Activated T-cell treated with anti-CD3 and anti-CD28 coated beads, Interleukin-2, amount 50 U/mL, for 48 hours (primary cell): ENCODE results near the gene MED17.

Source experiments
- DNase-seq, 2 experiments: peaks; one replicate each; pipeline ENCODE4 v3.0.0-alpha.2; 2020

The MED17 gene

GRCh38 chr11:93857413-93858120 is 73.5 kb downstream of the MED17 start:
- no peak for DNase-seq

DNA sequence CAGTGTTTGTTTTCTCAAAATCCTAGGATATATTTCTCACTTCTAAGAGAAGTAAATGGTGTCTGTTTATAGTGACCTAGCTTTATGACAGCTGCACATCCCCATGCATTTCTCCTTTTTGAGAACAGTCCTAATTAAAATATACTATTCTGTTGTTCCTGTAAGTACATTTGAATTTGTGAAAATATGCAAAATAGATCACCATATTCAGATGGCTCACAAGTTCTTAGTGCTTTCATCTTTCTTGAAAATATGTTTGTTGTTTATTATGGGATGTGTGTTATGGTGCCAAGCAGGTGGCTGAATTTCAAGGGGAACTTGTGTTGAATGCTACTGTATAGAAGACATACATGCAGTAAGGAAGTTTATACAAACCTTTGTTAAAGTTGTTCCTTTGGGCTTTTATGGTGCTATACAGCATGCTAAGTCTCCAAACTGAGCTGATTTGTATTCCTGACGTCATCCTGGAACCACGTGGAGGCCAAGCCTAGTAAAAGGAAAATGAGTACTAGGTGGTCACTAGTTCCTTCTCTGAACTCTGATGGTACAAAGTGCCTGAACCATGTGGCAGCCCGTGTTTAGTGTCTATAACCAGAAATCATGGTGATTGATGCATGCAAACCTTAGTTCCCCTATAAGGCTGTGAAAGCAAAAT is 74.2 kb downstream of the MED17 start:
- no peak for DNase-seq

- no peak for DNase-seq
Measured at GRCh38 chr11:93861808-93862207, 77.7 kb downstream of the MED17 start.
